Ovary (tissue), 3 donors: ENCODE data around the gene CBX4.

Experiments used
- CTCF ChIP-seq, 3 donors: fragments of 450-650 bp in 2 of 3; fragments of 200-600 bp in 1 of 3; IDR thresholded peaks; one replicate each; pipeline versions ENCODE4 v1.5.1 to v1.8.0; 2016 to 2022; ENCODE audit warnings: antibody characterized with exemption in 3 of 3, mild to moderate bottlenecking in 1 of 3
- EP300 ChIP-seq: sonication (generic); formaldehyde crosslinking; IDR thresholded peaks from one replicate; pipeline ENCODE4 v1.6.1; 2017; ENCODE audit warnings: antibody characterized with exemption
- donor health status: DM: no; HTN: no; CAD: no.

- peak; percentile 48 to 63 (median 53) for TF ChIP-seq CTCF (IDR thresholded peaks at IDR 0.05)
- no peak for TF ChIP-seq EP300
Observed at GRCh38 chr17:79844869-79845600, 5.8 kb upstream of the CBX4 start.
